Measurements from ENCODE around the gene CALML3.

The CALML3 gene

GRCh38 chr10:5545011-5545410, 20.2 kb downstream of the CALML3 start:
- TF ChIP-seq, protein P1, sequence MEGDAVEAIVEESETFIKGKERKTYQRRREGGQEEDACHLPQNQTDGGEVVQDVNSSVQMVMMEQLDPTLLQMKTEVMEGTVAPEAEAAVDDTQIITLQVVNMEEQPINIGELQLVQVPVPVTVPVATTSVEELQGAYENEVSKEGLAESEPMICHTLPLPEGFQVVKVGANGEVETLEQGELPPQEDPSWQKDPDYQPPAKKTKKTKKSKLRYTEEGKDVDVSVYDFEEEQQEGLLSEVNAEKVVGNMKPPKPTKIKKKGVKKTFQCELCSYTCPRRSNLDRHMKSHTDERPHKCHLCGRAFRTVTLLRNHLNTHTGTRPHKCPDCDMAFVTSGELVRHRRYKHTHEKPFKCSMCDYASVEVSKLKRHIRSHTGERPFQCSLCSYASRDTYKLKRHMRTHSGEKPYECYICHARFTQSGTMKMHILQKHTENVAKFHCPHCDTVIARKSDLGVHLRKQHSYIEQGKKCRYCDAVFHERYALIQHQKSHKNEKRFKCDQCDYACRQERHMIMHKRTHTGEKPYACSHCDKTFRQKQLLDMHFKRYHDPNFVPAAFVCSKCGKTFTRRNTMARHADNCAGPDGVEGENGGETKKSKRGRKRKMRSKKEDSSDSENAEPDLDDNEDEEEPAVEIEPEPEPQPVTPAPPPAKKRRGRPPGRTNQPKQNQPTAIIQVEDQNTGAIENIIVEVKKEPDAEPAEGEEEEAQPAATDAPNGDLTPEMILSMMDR (IDR thresholded peaks at IDR 0.05; ENCODE audit: low read depth, low read length, missing control alignments) = no peak
- no peak for DNase-seq (ENCODE audit: low read depth)
- no peak overlapping the region for H3K4me3 ChIP-seq (ENCODE audit: low read depth, low read length)

- H3K4me3 ChIP-seq (ENCODE audit: low read depth, low read length) = no peak overlapping the region
- no peak for DNase-seq (ENCODE audit: low read depth)
Observed at GRCh38 chr10:5545426-5545777, 20.6 kb downstream of the CALML3 start.

DNA sequence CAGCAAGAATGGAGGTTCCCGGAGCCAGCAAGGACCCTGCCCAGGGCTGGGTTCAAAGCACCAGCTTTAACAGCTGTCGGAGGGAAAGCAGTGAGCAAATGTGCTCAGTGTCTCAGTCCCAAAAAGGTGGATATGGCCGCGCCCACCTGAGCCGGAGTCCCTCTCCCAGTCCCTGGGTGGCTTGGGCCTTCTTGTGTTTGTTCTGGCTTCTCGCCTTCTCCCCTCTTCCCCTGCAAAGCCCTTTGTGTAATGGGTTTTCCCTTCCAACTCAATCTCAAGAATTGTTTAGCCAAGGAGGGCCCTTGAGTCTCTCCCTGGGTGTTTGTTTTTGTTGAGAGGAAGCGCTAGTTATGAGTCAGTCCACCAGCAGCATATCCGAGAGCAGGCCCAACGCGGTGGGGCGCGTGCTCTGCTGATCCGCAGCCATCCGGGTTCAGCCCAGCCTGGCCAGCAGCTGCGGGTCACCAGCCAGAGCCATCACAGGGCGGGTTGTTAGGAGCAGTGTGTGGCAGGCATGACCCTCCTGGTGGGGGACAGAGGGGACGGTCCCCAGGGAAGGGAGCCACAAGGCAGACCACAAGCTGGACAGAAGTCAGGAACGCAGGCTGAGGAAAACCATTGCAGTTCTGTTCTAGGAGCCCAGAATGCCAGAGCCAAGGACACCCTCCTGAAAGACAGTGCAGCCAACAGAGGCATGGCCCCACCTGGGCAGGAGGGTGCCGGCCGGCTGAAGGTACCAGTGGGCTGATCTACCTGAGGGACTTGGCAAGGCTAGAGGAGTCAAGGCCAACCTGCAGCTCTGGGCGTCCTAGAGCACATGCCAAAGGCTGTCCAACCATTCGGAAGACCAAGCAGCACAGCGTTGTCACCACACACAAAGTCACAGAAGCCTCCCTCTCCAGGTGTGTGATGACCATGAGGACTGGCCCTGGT, 21.3 kb downstream of the CALML3 start:
- no peak for DNase-seq (ENCODE audit: low read depth)
- no peak overlapping the region for H3K4me3 ChIP-seq (ENCODE audit: low read depth, low read length)
- TF ChIP-seq, protein P1 (IDR thresholded peaks at IDR 0.05; ENCODE audit: low read depth, low read length, missing control alignments) = no peak

More at GRCh38 chr10:5545426-5545777, 20.6 kb downstream of the CALML3 start:
- TF ChIP-seq, protein P1 (IDR thresholded peaks at IDR 0.05; ENCODE audit: low read depth, low read length, missing control alignments) = no peak

DNA sequence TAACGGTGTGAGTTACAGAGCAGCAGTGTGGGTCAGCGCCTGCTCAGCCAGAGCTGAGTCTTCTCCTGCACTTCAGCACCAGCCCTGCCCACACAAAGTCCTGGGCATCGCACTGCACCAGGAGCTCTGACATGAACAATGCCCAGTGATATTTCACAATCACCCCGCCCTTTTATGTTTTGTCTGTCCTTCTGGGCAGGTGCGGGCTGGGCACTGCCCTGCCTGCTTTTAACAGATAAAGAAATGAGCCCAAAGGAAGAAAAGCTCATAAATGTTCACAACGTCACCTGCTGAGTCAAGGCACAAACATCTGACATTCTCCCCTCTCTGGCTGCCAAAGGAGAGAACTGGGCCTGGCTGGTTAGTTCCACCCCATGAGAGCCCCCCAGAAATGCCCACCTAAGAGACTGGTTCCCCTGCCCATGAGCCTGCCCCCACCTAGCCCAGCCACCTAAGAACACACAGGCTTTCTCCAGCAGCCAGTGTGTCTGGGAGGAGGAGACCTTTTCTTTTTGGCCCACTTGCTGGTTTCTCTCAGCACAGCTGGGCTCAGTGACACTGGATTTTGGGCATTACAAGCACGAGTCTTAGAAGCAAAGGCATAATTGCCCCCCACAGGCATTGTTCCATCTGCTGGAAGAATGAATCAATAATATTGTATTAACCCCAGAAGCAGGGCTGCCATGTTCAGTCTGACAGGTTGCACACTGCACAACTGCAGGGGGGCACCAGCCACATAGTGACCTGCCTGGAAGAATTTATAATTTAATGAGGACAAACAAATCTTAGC, 22.3 kb downstream of the CALML3 start:
- TF ChIP-seq, protein P1 (IDR thresholded peaks at IDR 0.05; ENCODE audit: low read depth, low read length, missing control alignments) = no peak
- no peak overlapping the region for H3K4me3 ChIP-seq (ENCODE audit: low read depth, low read length)
- no peak for DNase-seq (ENCODE audit: low read depth)

- no peak for DNase-seq (ENCODE audit: low read depth)
- H3K4me3 ChIP-seq (ENCODE audit: low read depth, low read length) = no peak overlapping the region
- TF ChIP-seq, protein P1 (IDR thresholded peaks at IDR 0.05; ENCODE audit: low read depth, low read length, missing control alignments) = no peak
Observed at GRCh38 chr10:5547681-5547930, 22.8 kb downstream of the CALML3 start.

GRCh38 chr10:5547931-5548660, 23.3 kb downstream of the CALML3 start:
- no peak overlapping the region for H3K4me3 ChIP-seq (ENCODE audit: low read depth, low read length)
- TF ChIP-seq, protein P1 (IDR thresholded peaks at IDR 0.05; ENCODE audit: low read depth, low read length, missing control alignments) = no peak
- DNase-seq (ENCODE audit: low read depth) = no peak
